B cell (primary cell): Measurements from ENCODE around the gene CAMTA1. TPM values are rescaled to one million over a fixed set of nuclear protein-coding genes. Genes with fewer than 3 reads are reported as not detected.

ENCODE experiments used
- ATAC-seq: fragments of 200-7000 bp; cut with Tn5 transposase; one replicate; pipeline ENCODE4 v1.10.0; 2021; ENCODE audit warnings: low read depth, mild to moderate bottlenecking, moderate number of reproducible peaks, moderate library complexity
- CTCF ChIA-PET: fragments of 350-600 bp; sonication (Branson Sonifier 250); formaldehyde crosslinking; loops from one replicate; lab custom pipeline; 2021; ENCODE audit warnings: antibody characterized with exemption, inconsistent platforms; lab: Charles Lee
- POLR2A ChIA-PET: fragments of 350-600 bp; sonication (Branson Sonifier 250); formaldehyde crosslinking; loops from one replicate; lab custom pipeline; 2021; ENCODE audit warnings: antibody characterized with exemption; lab: Charles Lee
- DNase-seq: peaks from one replicate; pipeline ENCODE4 v3.0.0; 2013
- H2AFZ ChIP-seq: 2 replicates; pipeline ENCODE4 v1.6.1; 2012; ENCODE audit warnings: mild to moderate bottlenecking, low read depth, low read length; ENCODE audit not compliant: insufficient read depth, poor library complexity, severe bottlenecking
- H3K27ac ChIP-seq, 2 donors: 1 replicate in 1 of 2; 2 replicates in 1 of 2; pipeline ENCODE4 v1.5.1; 2012 to 2013; ENCODE audit warnings: low read length in 2 of 2, mild to moderate bottlenecking in 2 of 2, moderate library complexity in 1 of 2
- H3K27me3 ChIP-seq, 4 experiments: fragments of 200-600 bp in 1 of 4; sonication (generic) in 1 of 4; replicated peaks in 1 of 4; 1 replicate in 2 of 4; 2 replicates in 2 of 4; pipeline versions ENCODE4 v1.6.1 to v1.7.0; 2013 to 2016; ENCODE audit warnings: low read length in 3 of 4, mild to moderate bottlenecking in 2 of 4, mixed read lengths in 1 of 4, moderate library complexity in 1 of 4; ENCODE audit not compliant: insufficient read depth in 4 of 4, control insufficient read depth in 3 of 4; ENCODE audit errors: control extremely low read depth in 1 of 4
- H3K36me3 ChIP-seq, 2 experiments: replicated peaks in 1 of 2; 1 replicate in 1 of 2; 2 replicates in 1 of 2; pipeline versions ENCODE4 v1.6.1 to v1.7.1; 2013; ENCODE audit warnings: low read length in 1 of 2; ENCODE audit not compliant: insufficient read depth in 2 of 2, control insufficient read depth in 1 of 2; ENCODE audit errors: control extremely low read depth in 1 of 2, extremely low read depth in 1 of 2
- H3K4me1 ChIP-seq, 2 donors: fragments of 200-600 bp in 1 of 2; sonication (generic) in 1 of 2; 1 replicate in 1 of 2; 2 replicates in 1 of 2; pipeline versions ENCODE4 v1.5.1 to v1.6.1; 2013 to 2017; ENCODE audit warnings: low read length in 2 of 2; ENCODE audit not compliant: control insufficient read depth in 2 of 2, insufficient read depth in 2 of 2
- H3K4me2 ChIP-seq: replicated peaks from 2 replicates; pipeline ENCODE3; 2012; ENCODE audit warnings: mild to moderate bottlenecking, low read depth, low read length; ENCODE audit not compliant: poor library complexity, severe bottlenecking
- H3K4me3 ChIP-seq, 5 experiments: fragments of 200-600 bp in 1 of 5; sonication (generic) in 1 of 5; 1 replicate in 3 of 5; 2 replicates in 2 of 5; pipeline versions ENCODE4 v1.5.1 to v1.7.0; 2011 to 2016; ENCODE audit warnings: low read length in 4 of 5, mild to moderate bottlenecking in 4 of 5, low read depth in 2 of 5, control low read depth in 1 of 5, moderate library complexity in 1 of 5; ENCODE audit not compliant: insufficient read depth in 1 of 5; ENCODE audit errors: control extremely low read depth in 1 of 5, extremely low read depth in 1 of 5
- H3K79me2 ChIP-seq: fragments of 200-600 bp; sonication (generic); one replicate; pipeline ENCODE4 v1.6.0; 2016; ENCODE audit warnings: low read length; ENCODE audit not compliant: control insufficient read depth, insufficient read depth
- H3K9ac ChIP-seq: fragments of 200-600 bp; sonication (generic); 2 replicates; pipeline ENCODE4 v1.6.1; 2017; ENCODE audit warnings: mild to moderate bottlenecking, low read length, moderate library complexity
- H3K9me3 ChIP-seq, 3 donors: one replicate each; pipeline versions ENCODE4 v1.6.1 to v1.7.1; 2013; ENCODE audit warnings: low read length in 2 of 3; ENCODE audit not compliant: control insufficient read depth in 2 of 3, insufficient read depth in 1 of 3; ENCODE audit errors: control extremely low read depth in 1 of 3
- H4K20me1 ChIP-seq: 2 replicates; pipeline ENCODE4 v1.6.0; 2012; ENCODE audit warnings: mild to moderate bottlenecking, low read length; ENCODE audit not compliant: insufficient read depth, control insufficient read depth, poor library complexity, severe bottlenecking
- H3K27ac Mint-ChIP-seq: one replicate; pipeline ENCODE4 v1.8.0; 2021; ENCODE audit warnings: mixed read lengths
- H3K27me3 Mint-ChIP-seq: one replicate; pipeline ENCODE4 v1.8.0; 2021; ENCODE audit warnings: mixed read lengths
- H3K4me1 Mint-ChIP-seq: one replicate; pipeline ENCODE4 v1.8.0; 2021; ENCODE audit warnings: mixed read lengths
- H3K4me3 Mint-ChIP-seq: one replicate; pipeline ENCODE4 v1.8.0; 2021; ENCODE audit warnings: mixed read lengths
- H3K9me3 Mint-ChIP-seq: one replicate; pipeline ENCODE4 v1.8.0; 2022; ENCODE audit warnings: mixed read lengths; ENCODE audit not compliant: insufficient read depth
- EZH2 ChIP-seq: IDR thresholded peaks from 2 replicates; pipeline ENCODE4 v1.6.1; 2012; ENCODE audit warnings: borderline replicate concordance, low read depth, mild to moderate bottlenecking, moderate library complexity, low read length; ENCODE audit not compliant: insufficient read depth, poor library complexity, severe bottlenecking
- WGBS: methylation state at CpG from one replicate; pipeline ENCODE4 v1.1.5; 2013; ENCODE audit warnings: missing lambda C conversion rate; ENCODE audit not compliant: insufficient coverage; 5-methylcytosine and 5-hydroxymethylcytosine counted together
- intact Hi-C: fragments of 100-400 bp; cut with micrococcal nuclease; formaldehyde crosslinking; loops from one replicate; pipeline ENCODE4 v1.10.0; 2022
- polyA plus RNA-seq: library from polyadenylated mRNA; depleted of rRNA; stranded (reverse); fragments of >200 nt; gene quantifications from 2 replicates; pipeline ENCODE4 v1.2.3, GENCODE V29; 2012
- total RNA-seq, 2 donors: library from RNA; stranded (reverse); fragments of 120-200 nt in 1 of 2; gene quantifications; 1 replicate in 1 of 2; 2 replicates in 1 of 2; pipeline versions ENCODE4 v1.2.3 to v1.2.4, GENCODE V29; 2013 to 2022
- TF ChIP-seq, protein P1 (sequence below): fragments of 200-600 bp; IDR thresholded peaks from one replicate; pipeline ENCODE4 v1.8.0; 2022; ENCODE audit warnings: antibody characterized with exemption, mild to moderate bottlenecking

Gene CAMTA1
- total and polyA plus RNA-seq, 2 donors (not counting 1 experiment from before 2014, with no cell fraction given), result 42.2 to 45.7 TPM

GRCh38 chr1:7186382-7187111 is 401.3 kb downstream of the CAMTA1 start:
- Histone ChIP-seq H3K4me3 (no peak overlapping the region), H3K36me3 (no peaks in the 10 kb centered on the region), H3K4me2 (no peak overlapping the region), H3K27ac (no peak overlapping the region), H4K20me1 (no peaks in the 10 kb centered on the region), H3K9me3 (no peaks in the 10 kb centered on the region), H3K9ac (no peak overlapping the region), H3K4me1 (no peaks in the 10 kb centered on the region), H3K27me3 (peaks cover 0 to 4% (median 0%) of the 10 kb centered on the region in 4 experiments), H2AFZ (no peak overlapping the region), H3K79me2 (no peaks in the 10 kb centered on the region)
- ChIA-PET CTCF (no interaction called here), POLR2A (no interaction called here)
- 87% methylated on average over 6 of the region's 8 CpGs for WGBS
- DNase-seq, result no peak
- H3K27me3 Mint-ChIP-seq, result peaks cover 13% of the 10 kb centered on the region
- H3K4me1 Mint-ChIP-seq, result no peaks in the 10 kb centered on the region
- TF ChIP-seq, protein P1, sequence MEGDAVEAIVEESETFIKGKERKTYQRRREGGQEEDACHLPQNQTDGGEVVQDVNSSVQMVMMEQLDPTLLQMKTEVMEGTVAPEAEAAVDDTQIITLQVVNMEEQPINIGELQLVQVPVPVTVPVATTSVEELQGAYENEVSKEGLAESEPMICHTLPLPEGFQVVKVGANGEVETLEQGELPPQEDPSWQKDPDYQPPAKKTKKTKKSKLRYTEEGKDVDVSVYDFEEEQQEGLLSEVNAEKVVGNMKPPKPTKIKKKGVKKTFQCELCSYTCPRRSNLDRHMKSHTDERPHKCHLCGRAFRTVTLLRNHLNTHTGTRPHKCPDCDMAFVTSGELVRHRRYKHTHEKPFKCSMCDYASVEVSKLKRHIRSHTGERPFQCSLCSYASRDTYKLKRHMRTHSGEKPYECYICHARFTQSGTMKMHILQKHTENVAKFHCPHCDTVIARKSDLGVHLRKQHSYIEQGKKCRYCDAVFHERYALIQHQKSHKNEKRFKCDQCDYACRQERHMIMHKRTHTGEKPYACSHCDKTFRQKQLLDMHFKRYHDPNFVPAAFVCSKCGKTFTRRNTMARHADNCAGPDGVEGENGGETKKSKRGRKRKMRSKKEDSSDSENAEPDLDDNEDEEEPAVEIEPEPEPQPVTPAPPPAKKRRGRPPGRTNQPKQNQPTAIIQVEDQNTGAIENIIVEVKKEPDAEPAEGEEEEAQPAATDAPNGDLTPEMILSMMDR, result no peak
- no peak for TF ChIP-seq EZH2
- no peak for ATAC-seq
- H3K9me3 Mint-ChIP-seq, result peaks cover 5% of the 10 kb centered on the region
- no peak overlapping the region for H3K4me3 Mint-ChIP-seq
- H3K27ac Mint-ChIP-seq, result no peak overlapping the region
- intact Hi-C loops, result no loop called here

DNA sequence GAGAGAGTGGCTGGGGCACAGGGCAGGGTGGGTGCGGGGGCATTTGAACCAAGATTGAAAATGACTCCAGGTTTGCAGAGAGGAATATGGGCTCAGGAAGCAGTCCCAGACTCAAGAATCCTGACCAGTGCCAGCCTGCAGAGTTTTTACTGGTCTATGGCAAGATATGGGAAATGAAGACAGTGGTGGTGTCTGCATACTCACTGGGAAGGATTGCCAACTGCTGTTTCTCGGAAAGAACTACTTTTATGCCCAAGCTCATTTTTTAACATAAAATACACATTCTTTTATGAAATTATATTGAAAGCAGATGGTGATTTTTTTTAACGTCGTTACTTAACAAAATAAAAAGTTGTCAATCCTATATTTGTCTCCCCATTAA is 401.8 kb downstream of the CAMTA1 start:
- Histone ChIP-seq H3K27me3 (peaks cover 0 to 4% (median 0%) of the 10 kb centered on the region in 4 experiments), H3K4me1 (no peaks in the 10 kb centered on the region), H3K4me2 (no peak overlapping the region), H3K4me3 (no peak overlapping the region), H3K27ac (no peak overlapping the region), H3K9me3 (no peaks in the 10 kb centered on the region), H2AFZ (no peak overlapping the region), H3K79me2 (no peaks in the 10 kb centered on the region), H3K36me3 (no peaks in the 10 kb centered on the region), H3K9ac (no peak overlapping the region), H4K20me1 (no peaks in the 10 kb centered on the region)
- H3K4me1 Mint-ChIP-seq, result no peaks in the 10 kb centered on the region
- ATAC-seq (no peak), DNase-seq (no peak)
- no peak overlapping the region for H3K27ac Mint-ChIP-seq
- H3K4me3 Mint-ChIP-seq, result no peak overlapping the region
- peaks cover 13% of the 10 kb centered on the region for H3K27me3 Mint-ChIP-seq
- TF ChIP-seq, protein P1, result no peak
- no peak for TF ChIP-seq EZH2
- ChIA-PET POLR2A (no interaction called here), CTCF (no interaction called here)
- intact Hi-C loops, result no loop called here
- WGBS, result 100% methylated on average over 1 of the region's 4 CpGs
- peaks cover 3% of the 10 kb centered on the region for H3K9me3 Mint-ChIP-seq
